Stimulated activated naive B cell treated with anti-CD40 and anti-IgM and Interleukin-4, amounts not matched to agents 10 μg/mL and 1 μg/mL and 100 μg/mL, for 72 hours (primary cell): ENCODE results near the gene SLC9A5.

ENCODE experiments used
- ATAC-seq, 2 donors: fragments of 150-1000 bp; cut with Tn5 transposase; replicated peaks; 2 replicates each; pipeline ENCODE4 v1.10.0; 2021; ENCODE audit warnings: moderate library complexity in 1 of 2
- DNase-seq: peaks from one replicate; pipeline ENCODE4 v3.0.0; 2021
- H3K27ac Mint-ChIP-seq: one replicate; pipeline ENCODE4 v1.8.0; 2022; ENCODE audit warnings: mild to moderate bottlenecking, mixed read lengths
- H3K27me3 Mint-ChIP-seq, 2 donors: one replicate each; pipeline ENCODE4 v1.8.0; 2022; ENCODE audit warnings: mixed read lengths in 2 of 2
- H3K36me3 Mint-ChIP-seq, 2 donors: one replicate each; pipeline ENCODE4 v1.8.0; 2022; ENCODE audit warnings: mixed read lengths in 2 of 2, mild to moderate bottlenecking in 1 of 2
- H3K4me1 Mint-ChIP-seq, 2 donors: one replicate each; pipeline ENCODE4 v1.8.0; 2022; ENCODE audit warnings: mixed read lengths in 2 of 2, mild to moderate bottlenecking in 1 of 2
- H3K4me3 Mint-ChIP-seq, 2 donors: one replicate each; pipeline ENCODE4 v1.8.0; 2022; ENCODE audit warnings: mild to moderate bottlenecking in 2 of 2, mixed read lengths in 2 of 2, moderate library complexity in 1 of 2
- H3K9me3 Mint-ChIP-seq, 2 donors: one replicate each; pipeline ENCODE4 v1.8.0; 2022; ENCODE audit warnings: mixed read lengths in 2 of 2, mild to moderate bottlenecking in 1 of 2

SLC9A5 gene

DNA sequence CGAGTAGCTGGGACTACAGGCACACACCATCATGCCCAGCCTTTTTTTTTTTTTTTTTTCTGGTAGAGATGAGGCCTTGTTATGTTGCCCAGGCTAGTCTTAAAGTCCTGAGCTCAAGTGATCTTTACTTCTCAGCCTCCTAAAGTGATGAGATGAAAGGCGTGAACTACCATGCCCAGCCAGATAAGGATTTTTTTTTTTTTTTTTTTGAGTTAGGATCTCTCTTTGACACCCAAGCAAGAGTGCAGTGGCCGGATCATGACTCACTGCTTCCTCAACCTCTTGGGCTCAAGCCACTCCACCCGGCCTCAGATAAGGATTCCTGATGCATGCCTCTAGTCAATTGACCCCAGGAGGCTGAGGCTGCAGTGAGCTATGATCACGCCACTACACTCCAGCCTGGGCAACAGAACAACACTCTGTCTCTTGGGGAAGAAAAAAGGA, 19.4 kb downstream of the SLC9A5 start:
- peaks cover 2 to 18% of the 10 kb centered on the region in 2 donors for H3K27me3 Mint-ChIP-seq
- H3K4me1 Mint-ChIP-seq = no peaks in the 10 kb centered on the region
- no peak overlapping the region for H3K27ac Mint-ChIP-seq
- DNase-seq (no peak), ATAC-seq (no peak)
- H3K4me3 Mint-ChIP-seq = no peak overlapping the region
- no peaks in the 10 kb centered on the region for H3K9me3 Mint-ChIP-seq
- no peaks in the 10 kb centered on the region for H3K36me3 Mint-ChIP-seq

DNA sequence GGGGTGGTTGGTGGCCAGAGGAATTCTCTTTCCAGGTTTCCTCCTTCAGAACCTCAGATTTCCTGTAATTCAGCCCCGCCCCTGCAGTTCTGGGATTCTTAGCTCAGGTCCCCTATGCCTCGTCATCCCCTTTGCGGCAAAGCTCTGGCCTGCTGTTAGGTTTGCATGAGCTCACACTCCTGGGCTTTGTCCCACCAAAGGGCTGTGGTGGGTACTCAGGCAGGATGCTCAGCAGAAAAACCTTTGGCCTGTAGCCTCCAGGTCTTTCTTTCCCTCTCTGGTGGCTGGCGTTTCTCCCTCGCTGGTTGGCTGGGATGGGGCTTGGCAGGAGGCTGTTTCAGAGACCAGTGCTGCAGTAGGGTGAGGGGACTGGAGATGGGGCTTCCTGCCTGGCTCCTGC, 21.0 kb downstream of the SLC9A5 start:
- no peaks in the 10 kb centered on the region for H3K36me3 Mint-ChIP-seq
- ATAC-seq (no peak), DNase-seq (no peak)
- no peaks in the 10 kb centered on the region for H3K9me3 Mint-ChIP-seq
- no peaks in the 10 kb centered on the region for H3K4me1 Mint-ChIP-seq
- H3K4me3 Mint-ChIP-seq = no peak overlapping the region
- no peak overlapping the region for H3K27ac Mint-ChIP-seq
- H3K27me3 Mint-ChIP-seq = peaks cover 0 to 7% of the 10 kb centered on the region in 2 donors

DNA sequence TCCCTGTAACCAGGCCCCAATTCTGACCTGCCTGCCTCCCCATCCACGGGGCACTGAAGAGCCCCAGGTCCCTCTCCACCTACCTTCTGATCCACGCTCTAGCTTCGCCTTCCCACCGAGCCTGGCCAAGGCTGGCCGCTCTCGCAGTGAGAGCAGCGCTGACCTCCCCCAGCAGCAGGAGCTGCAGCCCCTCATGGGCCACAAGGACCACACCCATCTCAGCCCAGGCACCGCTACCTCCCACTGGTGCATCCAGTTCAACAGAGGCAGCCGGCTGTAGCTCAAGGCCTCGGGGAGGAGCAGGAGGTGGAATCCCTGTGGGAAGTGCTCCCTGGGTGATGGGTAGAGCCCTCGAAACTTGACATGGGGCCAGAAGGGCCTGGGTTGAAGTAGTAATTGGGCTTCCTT, 22.2 kb downstream of the SLC9A5 start:
- no peak for ATAC-seq
- Mint-ChIP-seq H3K4me3 (no peak overlapping the region), H3K27ac (no peak overlapping the region), H3K9me3 (no peaks in the 10 kb centered on the region), H3K36me3 (peaks cover 0 to 3% of the 10 kb centered on the region in 2 donors), H3K4me1 (peaks cover 0 to 2% of the 10 kb centered on the region in 2 donors), H3K27me3 (peaks cover 0 to 3% of the 10 kb centered on the region in 2 donors)
- no peak for DNase-seq

DNA sequence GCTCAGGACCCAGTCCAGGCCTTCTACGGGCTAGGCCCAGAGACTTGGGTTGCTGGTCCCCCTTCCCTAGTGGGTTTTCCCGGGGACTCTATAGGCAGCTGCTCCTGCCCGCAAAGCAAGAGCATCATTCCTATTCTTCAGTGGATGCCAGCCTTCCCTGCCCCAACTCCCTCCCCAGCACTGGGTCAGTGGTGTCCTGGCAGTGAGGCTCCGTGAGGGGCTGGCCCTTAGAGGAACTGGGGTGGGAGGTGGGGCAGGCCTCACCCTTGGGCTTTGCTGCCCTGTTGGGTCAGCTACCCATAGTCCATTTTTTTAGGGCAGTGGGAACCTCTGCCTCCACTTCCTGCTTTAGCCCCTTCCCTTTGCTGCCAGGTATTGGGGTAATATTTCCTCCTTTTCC, 22.7 kb downstream of the SLC9A5 start:
- no peaks in the 10 kb centered on the region for H3K27me3 Mint-ChIP-seq

DNA sequence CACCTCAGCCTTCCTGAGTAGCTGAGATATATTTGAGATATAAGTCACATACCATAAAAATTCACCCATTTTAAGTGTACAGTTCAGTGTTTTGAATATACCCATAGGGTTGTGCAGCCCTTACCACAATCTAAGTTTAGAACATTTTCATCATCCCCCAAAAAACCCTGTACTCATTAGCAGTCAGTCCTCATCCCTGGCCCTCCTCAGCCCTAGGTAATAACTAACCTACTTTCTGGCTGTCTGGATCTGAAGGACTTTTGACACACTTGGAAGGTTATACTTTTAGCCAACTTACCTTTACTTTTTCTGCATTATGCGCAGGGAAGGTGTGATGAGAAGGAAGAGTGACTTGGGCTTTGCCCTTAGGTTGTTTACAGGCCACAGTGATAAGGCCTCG, 26.5 kb downstream of the SLC9A5 start:
- peaks cover 14 to 15% of the 10 kb centered on the region in 2 donors for H3K4me1 Mint-ChIP-seq
- H3K9me3 Mint-ChIP-seq = no peaks in the 10 kb centered on the region
- H3K4me3 Mint-ChIP-seq = no peak overlapping the region
- H3K27ac Mint-ChIP-seq = no peak overlapping the region
- DNase-seq = no peak
- no peak for ATAC-seq
- peaks cover 7 to 10% of the 10 kb centered on the region in 2 donors for H3K36me3 Mint-ChIP-seq
- H3K27me3 Mint-ChIP-seq = no peaks in the 10 kb centered on the region

More for the DNA sequence above, 22.7 kb downstream of the SLC9A5 start:
- peaks cover 3 to 4% of the 10 kb centered on the region in 2 donors for H3K36me3 Mint-ChIP-seq
- no peak overlapping the region for H3K27ac Mint-ChIP-seq
- H3K4me3 Mint-ChIP-seq = no peak overlapping the region
- no peak for ATAC-seq
- DNase-seq = no peak
- H3K9me3 Mint-ChIP-seq = no peaks in the 10 kb centered on the region
- peaks cover 0 to 3% of the 10 kb centered on the region in 2 donors for H3K4me1 Mint-ChIP-seq

DNA sequence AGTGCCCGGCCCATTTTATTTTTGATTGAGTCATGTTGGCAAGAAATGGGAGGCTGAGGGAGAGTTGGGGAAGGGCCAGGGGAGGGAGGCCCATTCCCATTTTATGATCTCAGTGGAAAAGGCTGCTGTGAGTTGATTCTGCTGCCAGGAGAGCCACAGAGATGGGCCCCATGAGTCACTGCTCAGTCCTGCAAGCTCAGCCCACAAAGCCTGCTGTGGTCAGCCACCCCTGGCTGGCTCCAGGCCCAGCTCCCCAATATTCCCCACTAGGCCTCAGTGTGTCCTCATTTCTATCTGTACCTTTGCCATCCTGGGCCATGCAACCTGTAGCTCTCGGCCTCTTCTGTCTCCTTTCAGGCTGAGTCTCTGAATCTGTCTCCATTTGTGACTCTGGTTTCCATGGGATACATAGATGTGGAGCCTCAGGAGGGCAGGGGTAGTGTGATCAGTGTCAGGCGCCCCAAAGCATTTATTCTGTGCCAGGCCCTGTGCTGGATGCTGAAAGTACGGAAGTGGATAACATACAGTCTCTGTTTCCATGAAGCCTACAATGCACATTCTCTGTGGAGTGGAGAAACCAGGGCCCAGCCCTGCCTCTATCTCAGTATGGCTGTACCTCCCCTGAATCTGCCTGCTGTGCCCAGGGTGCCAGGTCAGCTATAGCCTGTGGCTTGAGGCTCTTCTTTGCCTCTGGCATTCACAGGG, 28.7 kb downstream of the SLC9A5 start:
- Mint-ChIP-seq H3K9me3 (no peaks in the 10 kb centered on the region), H3K27ac (peak overlapping the region; percentile 47), H3K27me3 (no peaks in the 10 kb centered on the region), H3K4me1 (peaks cover 14 to 15% of the 10 kb centered on the region in 2 donors), H3K36me3 (peaks cover 7 to 10% of the 10 kb centered on the region in 2 donors), H3K4me3 (peak overlapping the region; percentile 32 to 57)
- ATAC-seq = no peak
- DNase-seq = no peak

DNA sequence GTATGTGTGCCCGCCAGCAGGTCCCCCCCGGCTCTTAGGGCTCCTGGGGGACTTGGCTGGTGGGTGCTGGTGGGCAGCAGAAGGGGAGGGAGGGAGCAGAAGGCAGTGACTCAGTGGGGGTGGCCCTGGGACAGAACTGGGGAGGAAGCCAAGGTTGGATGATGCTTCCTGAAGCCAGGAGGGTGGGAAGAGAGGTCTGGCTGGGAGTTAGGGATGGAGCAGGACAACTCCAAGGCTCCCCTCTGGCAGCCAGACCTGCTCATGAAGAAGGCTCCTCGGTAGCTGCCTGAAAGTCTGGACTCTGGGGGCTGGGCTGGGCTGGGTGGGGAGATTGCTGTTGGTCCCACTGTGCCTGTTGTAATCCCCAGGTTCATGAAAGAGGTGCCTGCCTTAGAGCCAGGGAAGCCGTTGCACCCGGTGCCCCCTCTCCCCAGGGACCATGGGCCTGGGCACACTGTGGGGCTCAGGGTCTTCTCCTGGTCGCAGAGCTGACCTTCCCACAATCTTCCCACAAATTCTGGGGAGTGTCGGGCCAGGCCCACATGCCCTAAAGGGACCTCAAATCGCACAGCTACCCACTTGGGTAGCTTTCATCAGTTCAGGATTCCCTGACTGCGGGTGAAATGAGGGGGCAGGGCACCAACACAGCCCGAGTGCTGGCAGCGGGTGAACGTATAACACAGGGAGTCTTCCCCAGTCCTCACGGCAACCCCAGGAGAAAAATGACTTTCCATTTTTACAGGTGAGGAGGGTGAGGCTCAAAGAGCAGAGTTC, 29.4 kb downstream of the SLC9A5 start:
- Mint-ChIP-seq H3K9me3 (no peaks in the 10 kb centered on the region), H3K4me1 (peaks cover 14 to 15% of the 10 kb centered on the region in 2 donors), H3K4me3 (peak overlapping the region; percentile 76 to 81), H3K27ac (peak overlapping the region; percentile 65), H3K36me3 (peaks cover 7 to 10% of the 10 kb centered on the region in 2 donors), H3K27me3 (no peaks in the 10 kb centered on the region)
- ATAC-seq = no peak
- no peak for DNase-seq

DNA sequence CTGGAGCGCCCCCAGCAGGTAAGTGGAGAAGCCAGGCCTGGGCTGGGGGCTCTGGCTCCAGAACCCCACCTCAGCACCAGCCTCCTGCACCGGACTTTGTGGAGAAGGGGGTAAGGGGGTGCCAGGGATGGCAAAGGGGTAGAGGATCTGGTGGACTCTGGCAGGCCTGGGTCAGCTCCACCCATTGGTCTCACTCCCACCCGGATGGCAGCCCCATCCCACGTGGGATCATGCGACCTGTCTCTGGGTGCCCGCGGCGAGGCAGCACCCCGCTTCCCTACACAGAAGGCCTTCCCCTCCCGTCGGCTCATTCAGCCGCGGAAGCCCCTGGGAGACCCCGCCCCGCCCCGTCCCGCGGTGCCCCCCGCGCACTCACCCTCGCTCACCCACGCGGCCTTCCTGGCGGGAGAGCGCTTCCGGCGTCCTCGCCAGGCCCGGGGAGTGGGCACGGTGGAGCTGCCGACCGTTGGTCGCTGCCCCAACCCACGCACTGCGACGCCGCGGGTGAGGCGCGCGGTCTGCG, 30.1 kb downstream of the SLC9A5 start:
- Mint-ChIP-seq H3K27me3 (no peaks in the 10 kb centered on the region), H3K4me3 (peak overlapping the region; percentile 76 to 81), H3K4me1 (peaks cover 14 to 15% of the 10 kb centered on the region in 2 donors), H3K27ac (peak overlapping the region; percentile 65), H3K9me3 (no peaks in the 10 kb centered on the region), H3K36me3 (peaks cover 7 to 10% of the 10 kb centered on the region in 2 donors)
- DNase-seq = no peak
- ATAC-seq = peak; percentile 61 to 67

DNA sequence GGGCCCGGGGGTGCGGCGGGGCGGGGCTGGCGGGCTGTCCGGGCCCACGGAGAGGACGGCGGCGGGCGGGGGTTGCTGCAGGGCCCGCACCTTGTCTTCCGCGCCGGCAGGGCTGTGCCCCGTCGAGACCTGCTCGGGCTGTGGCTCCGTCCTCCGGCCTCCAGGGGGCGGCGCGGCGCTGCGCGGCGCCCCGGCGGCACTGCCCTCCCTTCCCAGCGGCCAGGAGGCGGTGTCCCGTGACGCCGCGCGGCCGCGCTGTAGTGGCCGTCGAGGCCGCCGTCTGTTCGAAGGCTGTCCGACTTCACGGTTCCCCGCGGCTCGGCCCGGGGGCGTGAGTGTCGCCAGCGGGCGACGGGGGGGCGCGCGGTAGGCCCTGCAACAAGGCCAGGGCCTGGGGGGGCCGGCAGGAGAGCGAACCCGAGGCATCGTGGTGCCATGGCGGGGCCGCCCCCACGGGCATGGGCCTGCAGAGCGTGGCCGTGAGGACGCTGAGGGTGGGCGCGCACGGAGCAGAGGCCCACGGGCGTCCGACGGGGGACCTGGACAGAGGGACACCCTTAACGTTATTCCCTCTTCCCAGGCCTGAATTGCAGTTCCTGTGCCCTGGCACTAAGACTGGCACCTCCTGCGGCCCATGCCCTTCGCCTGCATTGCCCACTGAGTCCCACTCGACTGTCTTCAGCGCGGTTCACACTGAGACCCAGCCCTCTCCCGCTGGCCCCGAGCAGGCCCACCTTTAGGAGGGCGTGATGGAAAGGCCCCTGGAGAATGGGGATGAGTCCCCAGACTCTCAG, 30.7 kb downstream of the SLC9A5 start, which contains the start of gene PLEKHG4:
PLEKHG4 (plus strand) TSS at position 237 of the 794 bp plus-strand sequence; CDS start at position 750, 513 bp downstream.
- Mint-ChIP-seq H3K4me1 (peaks cover 14 to 15% of the 10 kb centered on the region in 2 donors), H3K9me3 (no peaks in the 10 kb centered on the region), H3K4me3 (peak within 1 kb of the TSS; percentile 76 to 81), H3K36me3 (peaks cover 7 to 10% of the 10 kb centered on the region in 2 donors), H3K27me3 (no peaks in the 10 kb centered on the region), H3K27ac (peak within 1 kb of the TSS; percentile 65)
- peak; percentile 61 for DNase-seq
- peak; percentile 95 for ATAC-seq

DNA sequence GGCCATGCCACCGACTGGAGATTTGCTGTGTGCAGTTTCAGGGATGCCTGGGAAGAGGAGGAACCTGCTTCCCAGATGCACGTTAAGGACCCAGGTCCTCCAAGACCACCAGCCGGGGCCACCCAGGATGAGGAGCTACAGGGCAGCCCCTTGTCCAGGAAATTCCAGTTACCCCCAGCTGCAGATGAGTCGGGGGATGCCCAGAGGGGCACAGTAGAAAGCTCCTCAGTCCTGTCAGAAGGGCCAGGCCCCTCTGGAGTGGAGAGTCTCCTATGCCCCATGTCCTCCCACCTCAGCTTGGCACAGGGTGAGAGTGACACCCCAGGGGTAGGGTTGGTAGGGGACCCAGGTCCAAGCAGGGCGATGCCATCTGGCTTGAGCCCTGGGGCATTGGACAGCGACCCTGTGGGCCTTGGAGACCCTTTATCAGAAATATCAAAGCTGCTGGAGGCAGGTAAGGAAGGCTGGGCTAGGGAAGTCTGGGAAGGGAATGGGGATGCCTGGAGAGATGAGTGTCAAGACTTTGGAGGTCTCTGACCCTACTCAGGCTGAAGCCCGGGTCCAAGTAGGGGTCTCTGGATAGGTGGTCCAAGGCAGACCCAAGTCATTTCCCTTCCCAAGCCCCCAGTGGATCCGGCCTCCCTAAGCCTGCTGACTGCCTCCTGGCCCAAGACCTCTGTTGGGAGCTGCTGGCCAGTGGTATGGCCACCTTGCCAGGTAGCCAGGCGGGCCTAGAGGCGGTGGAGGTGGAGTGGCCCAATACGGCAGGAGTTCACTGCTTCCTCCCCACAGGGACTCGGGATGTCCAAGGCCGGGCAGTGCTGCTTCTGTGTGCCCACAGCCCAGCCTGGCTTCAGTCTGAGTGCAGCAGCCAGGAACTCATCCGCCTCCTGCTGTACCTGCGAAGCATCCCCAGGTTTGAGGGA, 31.6 kb downstream of the SLC9A5 start:
- Mint-ChIP-seq H3K27me3 (no peaks in the 10 kb centered on the region), H3K4me3 (no peak overlapping the region), H3K4me1 (peaks cover 12 to 15% of the 10 kb centered on the region in 2 donors), H3K36me3 (peaks cover 5 to 10% of the 10 kb centered on the region in 2 donors), H3K9me3 (no peaks in the 10 kb centered on the region), H3K27ac (no peak overlapping the region)
- DNase-seq = no peak
- ATAC-seq = no peak

DNA sequence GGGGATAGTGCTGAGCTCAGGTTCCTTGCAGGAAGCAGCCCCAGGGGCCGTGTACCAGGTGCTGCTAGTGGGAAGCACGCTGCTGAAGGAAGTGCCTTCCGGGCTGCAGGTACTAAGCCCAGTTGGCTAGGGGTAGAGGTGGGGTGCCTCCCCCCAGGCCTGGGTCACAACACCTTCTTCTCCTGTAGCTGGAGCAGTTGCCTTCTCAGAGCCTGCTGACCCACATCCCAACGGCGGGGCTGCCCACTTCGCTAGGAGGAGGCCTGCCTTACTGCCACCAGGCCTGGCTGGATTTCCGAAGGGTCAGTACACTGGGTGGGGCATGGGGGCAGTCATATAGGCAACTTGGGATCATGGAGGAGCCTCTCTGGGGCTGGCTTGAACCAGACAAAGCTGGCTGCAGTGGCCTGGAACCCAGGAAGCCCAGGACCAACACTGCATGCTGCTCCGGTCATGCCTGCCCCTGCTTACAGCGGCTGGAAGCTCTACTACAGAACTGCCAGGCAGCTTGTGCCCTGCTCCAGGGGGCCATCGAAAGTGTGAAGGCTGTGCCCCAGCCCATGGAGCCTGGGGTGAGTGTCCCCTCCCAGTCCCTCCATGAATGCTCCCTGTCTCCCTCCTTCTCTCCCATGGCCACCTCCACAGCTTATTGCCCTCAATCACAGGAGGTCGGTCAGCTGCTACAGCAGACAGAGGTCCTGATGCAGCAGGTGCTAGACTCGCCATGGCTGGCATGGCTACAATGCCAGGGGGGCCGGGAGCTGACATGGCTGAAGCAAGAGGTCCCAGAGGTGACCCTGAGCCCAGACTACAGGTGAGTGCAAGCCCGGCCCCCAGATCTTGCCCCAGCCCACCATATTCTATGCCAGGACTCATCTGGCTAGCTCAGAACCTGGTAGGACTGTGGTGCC, 33.0 kb downstream of the SLC9A5 start:
- peaks cover 0 to 4% of the 10 kb centered on the region in 2 donors for H3K36me3 Mint-ChIP-seq
- ATAC-seq (no peak), DNase-seq (no peak)
- no peaks in the 10 kb centered on the region for H3K9me3 Mint-ChIP-seq
- H3K27ac Mint-ChIP-seq = no peak overlapping the region
- H3K4me3 Mint-ChIP-seq = no peak overlapping the region
- no peaks in the 10 kb centered on the region for H3K27me3 Mint-ChIP-seq
- H3K4me1 Mint-ChIP-seq = peaks cover 9 to 15% of the 10 kb centered on the region in 2 donors

DNA sequence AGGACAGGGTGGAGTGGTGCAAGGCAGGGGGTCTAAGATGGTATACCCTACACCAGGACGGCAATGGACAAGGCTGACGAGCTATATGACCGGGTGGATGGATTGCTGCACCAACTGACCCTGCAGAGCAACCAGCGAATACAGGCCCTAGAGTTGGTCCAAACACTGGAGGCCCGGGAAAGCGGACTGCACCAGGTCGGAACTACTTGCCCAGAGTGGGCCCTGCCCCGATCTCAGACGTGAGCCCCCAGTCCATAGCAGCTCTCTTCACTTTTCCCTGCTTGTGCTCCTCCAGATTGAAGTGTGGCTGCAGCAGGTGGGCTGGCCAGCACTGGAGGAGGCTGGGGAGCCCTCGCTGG, 33.6 kb downstream of the SLC9A5 start:
- peaks cover 0 to 2% of the 10 kb centered on the region in 2 donors for H3K36me3 Mint-ChIP-seq
- H3K27me3 Mint-ChIP-seq = no peaks in the 10 kb centered on the region
- H3K4me1 Mint-ChIP-seq = peaks cover 8 to 13% of the 10 kb centered on the region in 2 donors
- H3K27ac Mint-ChIP-seq = no peak overlapping the region
- DNase-seq = no peak
- no peaks in the 10 kb centered on the region for H3K9me3 Mint-ChIP-seq
- ATAC-seq = no peak
- H3K4me3 Mint-ChIP-seq = no peak overlapping the region
